ENCODE data around the gene C20orf202. TPM values are rescaled to one million over a fixed set of nuclear protein-coding genes. Genes with fewer than 3 reads are reported as not detected.

Gene C20orf202
- total RNA-seq, 1 donor from 2014 or later: not detected

GRCh38 chr20:1165941-1166340 lies 37.3 kb upstream of the C20orf202 start:
- no peak for TF ChIP-seq CTCF (IDR thresholded peaks at IDR 0.05)
- no peaks in the 10 kb centered on the region for H3K4me1 Mint-ChIP-seq
- no peaks in the 10 kb centered on the region for H3K27me3 Mint-ChIP-seq
- ATAC-seq (ENCODE audit: low read depth) (no peak), DNase-seq (no peak)
- peaks cover 93% of the 10 kb centered on the region for H3K36me3 Mint-ChIP-seq (ENCODE audit: low read depth)
- POLR2A ChIA-PET: no interaction called here
- no peak overlapping the region for H3K4me3 Mint-ChIP-seq
- intact Hi-C loops (cut with micrococcal nuclease): no loop called here
- H3K9me3 Mint-ChIP-seq: no peaks in the 10 kb centered on the region
- CTCF ChIA-PET: no interaction called here
- H3K27ac Mint-ChIP-seq: no peak overlapping the region

- DNase-seq: no peak
- TF ChIP-seq CTCF (IDR thresholded peaks at IDR 0.05): no peak
- Mint-ChIP-seq H3K27ac (no peak overlapping the region), H3K27me3 (no peaks in the 10 kb centered on the region), H3K9me3 (no peaks in the 10 kb centered on the region), H3K36me3 (ENCODE audit: low read depth) (peaks cover 91% of the 10 kb centered on the region), H3K4me3 (no peak overlapping the region), H3K4me1 (no peaks in the 10 kb centered on the region)
- intact Hi-C loops (cut with micrococcal nuclease): no loop called here
- ChIA-PET POLR2A (no interaction called here), CTCF (interaction anchor here (0.6 kb wide), 1 partner anchor 43 kb away, joined by 3 read pairs; no protein-coding TSS in a partner anchor)
- ATAC-seq (ENCODE audit: low read depth): no peak
Measured at GRCh38 chr20:1166948-1167720, 36.1 kb upstream of the C20orf202 start.

- H3K27ac Mint-ChIP-seq: no peak overlapping the region
- no peaks in the 10 kb centered on the region for H3K9me3 Mint-ChIP-seq
- POLR2A ChIA-PET: no interaction called here
- DNase-seq (no peak), ATAC-seq (ENCODE audit: low read depth) (no peak)
- intact Hi-C loops (cut with micrococcal nuclease): no loop called here
- CTCF ChIA-PET: no interaction called here
- no peak for TF ChIP-seq CTCF (IDR thresholded peaks at IDR 0.05)
- no peak overlapping the region for H3K4me3 Mint-ChIP-seq
- no peaks in the 10 kb centered on the region for H3K27me3 Mint-ChIP-seq
- H3K4me1 Mint-ChIP-seq: no peaks in the 10 kb centered on the region
- peaks cover 95% of the 10 kb centered on the region for H3K36me3 Mint-ChIP-seq (ENCODE audit: low read depth)
Measured at GRCh38 chr20:1169224-1169623, 34.0 kb upstream of the C20orf202 start.

- ATAC-seq (ENCODE audit: low read depth): no peak
- TF ChIP-seq CTCF (IDR thresholded peaks at IDR 0.05): no peak
- no peaks in the 10 kb centered on the region for H3K4me1 Mint-ChIP-seq
- DNase-seq: no peak
- peaks cover 92% of the 10 kb centered on the region for H3K36me3 Mint-ChIP-seq (ENCODE audit: low read depth)
- no peaks in the 10 kb centered on the region for H3K9me3 Mint-ChIP-seq
- H3K27ac Mint-ChIP-seq: no peak overlapping the region
- no peak overlapping the region for H3K4me3 Mint-ChIP-seq
- intact Hi-C loops (cut with micrococcal nuclease): no loop called here
- ChIA-PET POLR2A (interaction anchor here (1.2 kb wide), 1 partner anchor 439 kb away, joined by 5 read pairs; no protein-coding TSS in a partner anchor), CTCF (no interaction called here)
- no peaks in the 10 kb centered on the region for H3K27me3 Mint-ChIP-seq
Measured at GRCh38 chr20:1171461-1172093, 31.7 kb upstream of the C20orf202 start.

- DNase-seq (no peak), ATAC-seq (ENCODE audit: low read depth) (no peak)
- Mint-ChIP-seq H3K27ac (no peak overlapping the region), H3K9me3 (no peaks in the 10 kb centered on the region), H3K27me3 (no peaks in the 10 kb centered on the region), H3K4me1 (no peaks in the 10 kb centered on the region), H3K4me3 (no peak overlapping the region), H3K36me3 (ENCODE audit: low read depth) (peaks cover 72% of the 10 kb centered on the region)
- POLR2A ChIA-PET: no interaction called here
- no peak for TF ChIP-seq CTCF (IDR thresholded peaks at IDR 0.05)
- CTCF ChIA-PET: no interaction called here
- intact Hi-C loops (cut with micrococcal nuclease): no loop called here
Measured at GRCh38 chr20:1173698-1174097, 29.6 kb upstream of the C20orf202 start.

All from activated B cell treated with CpG ODN at 0.5 μM for 24 hours (primary cell).